ENCODE results near the gene HTT. TPM values are rescaled to one million over a fixed set of nuclear protein-coding genes. Genes with fewer than 3 reads are reported as not detected.

HTT gene
- total RNA-seq, 6 donors from 2014 or later: 55.4 to 170 (median 81.5) TPM

- H3K27me3 ChIP-seq: no peaks in the 10 kb centered on the region
- peaks cover 5 to 56% (median 46%) of the 10 kb centered on the region in 4 donors for H3K36me3 ChIP-seq
- TF ChIP-seq CTCF (IDR thresholded peaks at IDR 0.05) (no peak), EP300 (IDR thresholded peaks at IDR 0.05) (no peak), POLR2A (IDR thresholded peaks at IDR 0.05) (no peak), POLR2AphosphoS5 (IDR thresholded peaks at IDR 0.05) (no peak)
- ATAC-seq (ENCODE audit: low FRiP score in 2 of 2) (no peak), DNase-seq (peak in 1 of 2 donors; percentile 61)
- WGBS, 2 donors: 88 to 93% methylated on average over 6 to 12 of the region's 12 CpGs
- H3K9me3 ChIP-seq: no peaks in the 10 kb centered on the region
- H3K4me3 ChIP-seq: no peak overlapping the region
- H3K27ac ChIP-seq: no peak overlapping the region
- H3K4me1 ChIP-seq: peaks cover 22 to 29% (median 29%) of the 10 kb centered on the region in 4 donors
Observed at GRCh38 chr4:3198906-3199305, 124.4 kb downstream of the HTT start.

- TF ChIP-seq POLR2AphosphoS5 (IDR thresholded peaks at IDR 0.05) (no peak), EP300 (IDR thresholded peaks at IDR 0.05) (no peak), CTCF (IDR thresholded peaks at IDR 0.05) (no peak), POLR2A (IDR thresholded peaks at IDR 0.05) (no peak)
- Histone ChIP-seq H3K9me3 (no peaks in the 10 kb centered on the region), H3K4me1 (peaks cover 28 to 37% (median 34%) of the 10 kb centered on the region in 4 donors), H3K27me3 (no peaks in the 10 kb centered on the region), H3K27ac (peak overlapping the region in 1 of 4 donors; percentile 26), H3K36me3 (peaks cover 9 to 53% (median 42%) of the 10 kb centered on the region in 4 donors), H3K4me3 (no peak overlapping the region)
- 79 to 93% methylated on average over 16 to 17 of the region's 17 CpGs for WGBS, 2 donors
- ATAC-seq (ENCODE audit: low FRiP score in 2 of 2) (peak in 1 of 2 donors; percentile 41), DNase-seq (no peak)
Observed at GRCh38 chr4:3199653-3200422, 125.4 kb downstream of the HTT start.

GRCh38 chr4:3200423-3201090, 126.1 kb downstream of the HTT start:
- H3K27ac ChIP-seq: peak overlapping the region in 3 of 4 donors; percentile 18 to 35 (median 29)
- WGBS, 2 donors: 87 to 93% methylated on average over 6 to 8 of the region's 8 CpGs
- TF ChIP-seq POLR2A (IDR thresholded peaks at IDR 0.05) (no peak), EP300 (IDR thresholded peaks at IDR 0.05) (no peak), CTCF (IDR thresholded peaks at IDR 0.05) (no peak), POLR2AphosphoS5 (IDR thresholded peaks at IDR 0.05) (no peak)
- H3K4me3 ChIP-seq: no peak overlapping the region
- peaks cover 28 to 37% (median 35%) of the 10 kb centered on the region in 4 donors for H3K4me1 ChIP-seq
- H3K36me3 ChIP-seq: peaks cover 9 to 46% (median 35%) of the 10 kb centered on the region in 4 donors
- H3K9me3 ChIP-seq: no peaks in the 10 kb centered on the region
- H3K27me3 ChIP-seq: no peaks in the 10 kb centered on the region
- ATAC-seq (ENCODE audit: low FRiP score in 2 of 2) (no peak), DNase-seq (no peak)

GRCh38 chr4:3201718-3202702, 127.5 kb downstream of the HTT start:
- Histone ChIP-seq H3K27me3 (no peaks in the 10 kb centered on the region), H3K4me1 (peaks cover 28 to 35% (median 32%) of the 10 kb centered on the region in 4 donors), H3K4me3 (no peak overlapping the region), H3K36me3 (peaks cover 13 to 39% (median 29%) of the 10 kb centered on the region in 4 donors), H3K27ac (peak overlapping the region; percentile 41 to 76 (median 64)), H3K9me3 (no peaks in the 10 kb centered on the region)
- ATAC-seq (ENCODE audit: low FRiP score in 2 of 2) (peak; percentile 38 to 53), DNase-seq (no peak)
- TF ChIP-seq POLR2A (IDR thresholded peaks at IDR 0.05) (no peak), POLR2AphosphoS5 (IDR thresholded peaks at IDR 0.05) (no peak), CTCF (IDR thresholded peaks at IDR 0.05) (no peak), EP300 (IDR thresholded peaks at IDR 0.05) (no peak)
- WGBS, 2 donors: 45 to 47% methylated on average over 10 to 11 of the region's 11 CpGs

Data from upper lobe of left lung (tissue), 6 donors.